ENCODE measurements around the gene RBM39. TPM values are rescaled to one million over a fixed set of nuclear protein-coding genes. Genes with fewer than 3 reads are reported as not detected.

Gene RBM39
- total and polyA plus RNA-seq, 2 of the 13 experiments (the other 11 are each of a cell fraction or from before 2014, with no cell fraction given), result 788 to 920 TPM

DNA sequence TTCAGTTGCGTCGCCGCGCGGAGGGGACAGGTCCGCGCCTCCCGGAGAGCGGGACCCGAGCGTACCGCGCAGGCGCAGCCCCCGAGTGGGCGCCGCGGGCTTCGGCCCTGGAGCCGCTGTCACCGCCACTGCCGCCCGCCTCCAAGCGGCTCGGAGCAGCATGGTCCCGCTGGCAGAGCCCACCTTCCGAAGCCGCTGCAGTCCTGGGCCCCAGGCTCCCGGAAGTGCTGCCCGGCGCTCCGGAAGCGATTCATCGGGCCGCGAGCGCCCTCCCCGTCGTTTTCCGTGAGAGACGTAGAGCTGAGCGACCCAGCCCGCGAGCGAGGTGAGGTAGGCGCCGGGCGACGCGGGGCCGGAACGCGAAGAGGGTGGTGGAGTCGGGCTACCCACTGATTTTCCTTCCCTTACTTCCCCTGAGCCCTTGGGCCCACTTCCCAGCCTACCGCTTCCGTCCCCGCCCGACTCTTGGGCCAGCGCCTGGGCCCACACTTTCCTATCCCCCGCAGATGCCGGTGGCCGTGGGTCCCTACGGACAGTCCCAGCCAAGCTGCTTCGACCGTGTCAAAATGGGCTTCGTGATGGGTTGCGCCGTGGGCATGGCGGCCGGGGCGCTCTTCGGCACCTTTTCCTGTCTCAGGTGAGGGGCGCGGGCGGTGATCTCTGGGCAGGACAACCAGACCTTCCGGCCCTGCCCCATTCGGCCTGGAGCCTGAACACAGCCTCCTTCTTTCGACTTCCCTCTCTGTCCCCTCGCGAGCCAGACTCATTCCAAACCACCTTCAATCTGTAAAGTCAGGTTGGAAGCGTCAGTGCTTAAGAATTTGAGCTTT, 42.7 kb downstream of the RBM39 start, which contains the start of the genes NFS1 and ROMO1 (continued):
- TF ChIP-seq ZNF704 (CRISPR knock-in tag; IDR thresholded peaks at IDR 0.05; ENCODE audit: borderline replicate concordance), result peak; percentile 92
- 0 out of 2 replicates have a peak, but pooled peaks have one; percentile 5 for TF ChIP-seq TFAP4 (IDR thresholded peaks at IDR 0.05; ENCODE audit: borderline replicate concordance, low read depth)
- TF ChIP-seq SRSF1 (optimal IDR thresholded peaks at IDR 0.05; ENCODE audit: low read depth, low read length), result peak; percentile 98
- peak; percentile 98 for TF ChIP-seq YEATS2 (CRISPR knock-in tag; IDR thresholded peaks at IDR 0.05; ENCODE audit: borderline replicate concordance)
- peak; percentile 83 for TF ChIP-seq ZBTB10 (CRISPR knock-in tag; IDR thresholded peaks at IDR 0.05; ENCODE audit: borderline replicate concordance)
- peak; percentile 84 for TF ChIP-seq ZNF746 (CRISPR knock-in tag; IDR thresholded peaks at IDR 0.05)
- TF ChIP-seq TEAD3 (CRISPR knock-in tag; optimal IDR thresholded peaks at IDR 0.05; ENCODE audit: borderline replicate concordance), result peak; percentile 54
- TF ChIP-seq YEATS4 (CRISPR knock-in tag; IDR thresholded peaks at IDR 0.05; ENCODE audit: borderline replicate concordance), result peak; percentile 99; the same call in 1 of the 2 replicates
- peak; percentile 45; the same call in 1 of the 2 replicates for TF ChIP-seq ONECUT2 (CRISPR knock-in tag; IDR thresholded peaks at IDR 0.05)
- peak; percentile 99 for TF ChIP-seq IRF2 (CRISPR knock-in tag; IDR thresholded peaks at IDR 0.05)
- no peak for TF ChIP-seq ZNF530 (CRISPR knock-in tag; IDR thresholded peaks at IDR 0.05; ENCODE audit: low read depth)
- TF ChIP-seq TCF12 (IDR thresholded peaks at IDR 0.05), result no peak
- peak; percentile 86 for TF ChIP-seq TCF12 (CRISPR knock-in tag; IDR thresholded peaks at IDR 0.05)
- TF ChIP-seq PPARG (CRISPR knock-in tag; conservative IDR thresholded peaks at IDR 0.05), result peak; percentile 89
- peak; percentile 95; the same call in 1 of the 2 replicates for TF ChIP-seq ZNF468 (CRISPR knock-in tag; IDR thresholded peaks at IDR 0.05)
- TF ChIP-seq HNRNPUL1 (IDR thresholded peaks at IDR 0.05; ENCODE audit: low read depth, low read length), result peak; percentile 89
- no peak for TF ChIP-seq PRPF4 (IDR thresholded peaks at IDR 0.05; ENCODE audit: low read depth, low read length, poor library complexity, severe bottlenecking)
- peak; percentile 99; the same call in 1 of the 2 replicates for TF ChIP-seq ZNF225 (CRISPR knock-in tag; IDR thresholded peaks at IDR 0.05)
- peak; percentile 100 for TF ChIP-seq IRF9 (CRISPR knock-in tag; IDR thresholded peaks at IDR 0.05; ENCODE audit: borderline replicate concordance)
- peak; percentile 94 for TF ChIP-seq ZNF256 (CRISPR knock-in tag; conservative IDR thresholded peaks at IDR 0.05)
- TF ChIP-seq LRRFIP1 (CRISPR knock-in tag; conservative IDR thresholded peaks at IDR 0.05), result no peak; the same call in 1 of the 2 replicates
